ENCODE measurements around the gene SPATA12. TPM values are rescaled to one million over a fixed set of nuclear protein-coding genes. Genes with fewer than 3 reads are reported as not detected.
"Not testable (repeated sequence)": the region's sequence is repeated elsewhere in the genome, so short reads cannot be mapped to it uniquely, and the experiment has no call there.

Gene SPATA12
- total RNA-seq, 1 donor from 2014 or later: 0.06 TPM

- TF ChIP-seq CTCF (conservative IDR thresholded peaks at IDR 0.05; ENCODE audit: low read depth, low read length): no peak
- no peak for DNase-seq (ENCODE audit: low read depth)
- peak overlapping the region; percentile 90 for H3K4me3 ChIP-seq (ENCODE audit: low read depth, low read length)
These were observed 19.0 kb downstream of the SPATA12 start for GRCh38 chr3:57079474-57079831.

DNA sequence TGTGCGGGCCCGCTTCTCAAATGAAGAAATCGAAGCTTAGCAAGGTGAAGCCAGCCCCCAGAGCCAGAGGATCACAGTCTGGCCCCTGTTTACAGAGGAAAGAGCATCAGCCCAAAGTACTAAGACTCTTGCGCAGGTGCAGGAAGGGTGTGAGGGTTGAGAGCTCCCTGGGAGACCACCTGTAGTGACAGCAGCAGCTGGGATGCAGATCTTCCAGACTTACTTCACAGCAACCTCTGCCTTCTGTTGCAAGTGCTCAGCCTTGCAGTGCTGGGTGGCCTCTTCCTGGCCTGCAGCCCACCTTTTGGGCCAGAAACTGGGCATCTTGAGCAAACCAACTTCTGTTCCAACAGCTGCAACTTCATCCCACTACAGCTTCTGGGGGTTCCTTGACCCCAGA, 19.7 kb downstream of the SPATA12 start:
- no peak for DNase-seq (ENCODE audit: low read depth)
- TF ChIP-seq CTCF (conservative IDR thresholded peaks at IDR 0.05; ENCODE audit: low read depth, low read length): no peak
- H3K4me3 ChIP-seq (ENCODE audit: low read depth, low read length): no peak overlapping the region

GRCh38 chr3:57081173-57081572, 20.7 kb downstream of the SPATA12 start:
- no peak for TF ChIP-seq CTCF (conservative IDR thresholded peaks at IDR 0.05; ENCODE audit: low read depth, low read length)
- no peak for DNase-seq (ENCODE audit: low read depth)
- H3K4me3 ChIP-seq (ENCODE audit: low read depth, low read length): no peak overlapping the region

DNA sequence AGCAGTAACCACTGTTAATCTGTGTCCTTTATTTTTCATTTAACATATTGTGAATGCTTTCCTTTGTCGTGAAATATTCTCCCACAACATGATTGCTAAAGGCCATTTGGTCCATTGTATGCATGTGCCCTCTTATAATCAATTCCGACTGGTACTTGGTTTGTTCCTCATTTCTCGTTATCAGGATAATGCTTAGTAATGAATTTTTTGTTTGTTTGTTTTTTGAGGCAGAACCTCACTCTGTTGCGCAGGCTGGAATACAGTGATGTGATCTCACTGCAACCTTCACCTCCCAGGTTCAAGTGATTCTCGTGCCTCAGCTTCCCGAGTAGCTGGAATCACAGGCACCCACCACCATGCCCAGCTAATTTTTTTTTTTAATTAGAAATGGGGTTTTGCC, 22.0 kb downstream of the SPATA12 start:
- no peak for TF ChIP-seq CTCF (conservative IDR thresholded peaks at IDR 0.05; ENCODE audit: low read depth, low read length)

DNA sequence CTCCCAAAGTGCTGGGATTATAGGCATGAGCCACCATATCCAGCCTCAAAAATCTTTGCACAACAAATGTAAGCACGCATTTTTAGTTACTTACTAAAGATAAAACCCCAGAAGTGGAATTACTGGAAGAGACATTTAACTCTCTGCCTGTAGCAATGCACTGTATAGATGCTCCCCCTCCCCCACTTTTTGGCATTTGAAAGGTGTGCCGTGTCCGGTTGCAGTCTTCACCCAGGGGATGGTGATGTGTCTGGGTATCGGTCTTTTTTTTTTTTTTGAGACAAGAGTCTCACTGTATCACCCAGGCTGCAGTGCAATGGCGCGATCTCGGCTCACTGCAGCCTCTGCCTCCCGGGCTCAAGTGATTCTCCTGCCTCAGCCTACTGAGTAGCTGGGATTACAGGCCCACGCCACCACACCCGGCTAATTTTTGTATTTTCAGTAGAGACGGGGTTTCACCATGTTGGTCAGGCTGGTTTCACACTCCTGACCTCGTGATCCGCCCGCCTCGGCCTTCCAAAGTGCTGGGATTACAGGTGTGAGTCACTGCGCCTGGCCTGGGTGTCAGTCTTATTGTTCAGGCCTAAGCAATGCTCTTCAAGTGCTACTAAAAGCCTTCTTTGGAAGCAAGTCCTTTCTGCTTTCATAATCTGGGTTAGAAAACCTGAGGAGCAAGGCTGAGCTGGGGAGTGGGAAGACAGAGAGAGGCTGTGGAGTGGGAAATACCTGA, 23.0 kb downstream of the SPATA12 start:
- H3K4me3 ChIP-seq (ENCODE audit: low read depth, low read length); DNase-seq (ENCODE audit: low read depth): not testable (repeated sequence)

More for the DNA sequence above, 22.0 kb downstream of the SPATA12 start:
- H3K4me3 ChIP-seq (ENCODE audit: low read depth, low read length): no peak overlapping the region
- no peak for DNase-seq (ENCODE audit: low read depth)

- no peak overlapping the region for H3K4me3 ChIP-seq (ENCODE audit: low read depth, low read length)
- TF ChIP-seq CTCF (conservative IDR thresholded peaks at IDR 0.05; ENCODE audit: low read depth, low read length): no peak
- DNase-seq (ENCODE audit: low read depth): no peak
These were observed 24.7 kb downstream of the SPATA12 start for GRCh38 chr3:57085211-57085610.

DNA sequence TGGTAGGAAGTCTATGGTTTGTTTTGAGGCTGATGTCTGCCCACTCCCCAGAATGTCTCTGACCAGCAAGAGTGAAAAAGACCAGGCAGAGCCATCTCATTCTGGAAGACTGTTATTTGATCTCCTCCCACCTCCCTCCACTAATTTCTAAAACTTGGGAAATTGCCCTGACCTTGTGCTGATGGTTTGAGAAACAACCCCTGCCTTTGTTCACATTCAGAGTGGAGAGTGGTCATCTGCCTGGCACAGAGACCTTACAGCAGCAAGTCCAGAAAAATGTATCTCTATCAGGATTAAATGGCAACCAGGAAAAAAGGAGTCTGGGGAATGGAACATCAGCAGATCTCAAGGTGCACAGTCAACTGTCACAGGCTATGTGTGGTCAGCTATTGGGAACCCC, 25.7 kb downstream of the SPATA12 start:
- no peak for TF ChIP-seq CTCF (conservative IDR thresholded peaks at IDR 0.05; ENCODE audit: low read depth, low read length)
- no peak for DNase-seq (ENCODE audit: low read depth)
- H3K4me3 ChIP-seq (ENCODE audit: low read depth, low read length): no peak overlapping the region
